SKM-1 (cell line): ENCODE data around the gene ARHGAP19.

Source experiments
- DNase-seq: peaks from one replicate; lab custom pipeline; 2025; ENCODE audit not compliant: unreplicated experiment; lab: John Stamatoyannopoulos, UW

The ARHGAP19 gene

DNA sequence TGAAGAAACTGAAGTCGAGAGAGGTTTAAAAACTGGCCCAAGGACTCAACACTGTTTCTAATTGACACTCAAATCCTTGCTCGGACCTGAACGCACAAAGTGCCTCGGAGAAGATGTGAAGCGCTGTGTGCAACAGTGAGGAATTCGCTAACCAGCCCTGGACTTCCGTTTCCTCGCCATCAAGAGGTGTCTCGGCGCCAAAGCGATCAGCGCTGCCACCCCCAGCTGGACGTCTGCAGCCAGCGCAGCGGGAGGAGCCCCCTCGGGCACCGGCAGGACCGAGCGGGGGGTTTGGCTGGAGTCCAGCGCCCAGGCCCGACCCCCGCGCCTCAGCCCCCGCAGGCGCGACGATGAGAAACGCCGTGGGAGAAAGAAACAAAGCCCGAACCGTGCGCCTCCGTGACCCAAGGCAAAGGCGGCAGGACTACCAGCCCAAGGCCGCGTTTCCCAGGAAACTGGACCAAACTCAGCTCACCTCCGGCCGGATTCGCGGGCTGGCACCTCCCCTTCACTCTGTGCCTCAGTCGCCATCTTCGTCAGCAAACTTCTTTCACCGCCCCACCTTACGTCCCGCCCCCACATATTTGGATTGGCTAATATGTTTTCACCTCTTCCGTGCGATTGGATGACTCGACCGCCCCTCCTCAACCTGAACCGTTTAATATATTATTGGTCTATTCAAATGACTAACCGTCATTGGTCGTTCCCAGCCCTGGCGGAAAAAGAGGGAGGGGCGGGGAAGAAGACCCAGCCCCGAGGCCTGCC is at the start of gene ARHGAP19:
ARHGAP19 (minus strand) TSS at position 541 of the 765 bp plus-strand sequence; CDS start at position 531, 10 bp downstream.
- peak; percentile 98 for DNase-seq

GRCh38 chr10:97341416-97341815 is 49.0 kb upstream of the ARHGAP19 start:
- DNase-seq = no peak

- no peak for DNase-seq
Measured at GRCh38 chr10:97338041-97338440, 45.6 kb upstream of the ARHGAP19 start.

DNA sequence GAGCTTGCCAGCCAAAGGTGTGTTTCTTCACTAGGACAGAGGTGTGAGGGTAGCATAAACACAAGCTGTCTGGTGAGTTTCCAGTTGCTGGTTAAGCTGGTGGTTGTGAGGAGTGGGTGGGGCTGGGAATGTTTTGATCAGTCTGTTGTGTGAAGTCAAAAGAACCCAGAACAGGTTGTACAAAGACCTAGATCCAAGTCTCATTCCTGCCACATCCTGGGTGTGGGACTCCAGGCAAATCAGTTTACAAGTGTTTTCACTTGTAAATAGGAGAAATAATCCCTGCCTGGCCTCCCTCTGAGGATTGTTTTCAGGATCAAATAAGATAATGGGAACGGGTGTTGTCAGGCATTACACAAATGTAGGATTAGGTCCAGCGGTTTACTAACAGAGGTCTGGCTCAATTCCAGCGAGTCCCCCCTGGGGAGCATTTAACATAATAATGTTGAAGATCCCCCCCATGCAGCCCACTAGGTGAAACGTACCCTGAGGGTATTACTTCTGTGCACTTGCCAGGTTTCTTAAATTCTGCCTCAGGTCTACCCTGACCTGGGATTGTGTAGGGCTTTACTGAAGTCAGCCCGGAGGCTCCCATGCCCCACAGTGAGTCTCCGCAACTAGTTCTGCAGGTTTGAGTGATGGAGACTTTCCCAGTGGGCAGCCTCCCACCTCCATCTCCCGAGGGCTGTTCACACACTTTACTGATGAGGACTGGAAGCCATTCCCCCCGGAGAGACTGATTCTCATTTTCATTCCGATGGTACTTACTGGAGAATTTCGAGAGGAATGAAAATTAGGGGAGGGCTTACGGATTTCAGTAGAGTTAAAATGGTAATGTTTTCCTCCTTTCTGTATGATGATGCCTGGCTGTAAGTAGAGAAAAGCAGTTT is 44.8 kb upstream of the ARHGAP19 start:
- no peak for DNase-seq

DNA sequence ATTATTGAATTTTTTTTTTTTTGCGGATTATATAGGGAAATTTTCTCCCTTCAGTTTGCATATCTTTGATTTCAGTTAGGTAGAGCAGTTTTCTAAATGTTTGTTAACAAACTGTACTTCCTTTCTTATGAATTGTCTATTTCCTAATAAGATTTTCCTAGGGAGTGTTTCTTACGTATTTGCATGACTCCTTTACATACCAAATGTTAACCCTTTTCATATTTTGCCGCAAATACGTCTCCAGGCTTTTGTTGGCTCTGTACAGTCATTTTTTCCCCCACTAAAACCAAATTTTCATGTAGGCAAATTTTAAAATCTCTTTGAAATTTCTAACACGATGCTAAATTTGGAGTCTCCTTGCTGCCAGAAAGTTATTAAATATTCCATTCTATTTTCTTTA is 44.0 kb upstream of the ARHGAP19 start:
- DNase-seq = no peak

- no peak for DNase-seq
Measured at GRCh38 chr10:97336006-97336405, 43.6 kb upstream of the ARHGAP19 start.

DNA sequence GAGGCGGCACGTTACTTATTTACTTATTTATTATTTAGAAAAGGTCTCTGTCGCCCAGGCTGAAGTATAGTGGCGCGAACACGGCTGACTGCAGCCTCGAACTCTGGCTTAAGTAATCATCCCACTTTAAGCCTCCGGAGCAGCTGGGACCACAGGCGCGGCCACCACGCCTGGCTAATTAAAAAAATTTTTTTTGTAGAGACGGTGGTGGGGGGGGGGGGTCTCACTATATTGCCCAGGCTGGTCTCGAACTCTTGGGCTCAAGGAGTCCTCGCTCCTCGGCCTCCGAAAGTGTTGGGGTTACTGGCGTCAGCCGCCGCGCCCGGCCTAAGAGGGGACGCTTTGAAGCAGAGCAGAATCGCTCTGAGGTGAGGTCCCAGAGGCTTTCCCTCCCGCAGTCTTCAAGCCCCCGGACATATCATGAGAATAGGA is 42.8 kb upstream of the ARHGAP19 start:
- no peak for DNase-seq

GRCh38 chr10:97334370-97335175 is 42.1 kb upstream of the ARHGAP19 start, which contains the start of gene FRAT2:
Gene FRAT2 (minus strand): TSS chr10:97334729. CDS start chr10:97334572, 157 bp downstream.
- DNase-seq = peak; percentile 64

DNA sequence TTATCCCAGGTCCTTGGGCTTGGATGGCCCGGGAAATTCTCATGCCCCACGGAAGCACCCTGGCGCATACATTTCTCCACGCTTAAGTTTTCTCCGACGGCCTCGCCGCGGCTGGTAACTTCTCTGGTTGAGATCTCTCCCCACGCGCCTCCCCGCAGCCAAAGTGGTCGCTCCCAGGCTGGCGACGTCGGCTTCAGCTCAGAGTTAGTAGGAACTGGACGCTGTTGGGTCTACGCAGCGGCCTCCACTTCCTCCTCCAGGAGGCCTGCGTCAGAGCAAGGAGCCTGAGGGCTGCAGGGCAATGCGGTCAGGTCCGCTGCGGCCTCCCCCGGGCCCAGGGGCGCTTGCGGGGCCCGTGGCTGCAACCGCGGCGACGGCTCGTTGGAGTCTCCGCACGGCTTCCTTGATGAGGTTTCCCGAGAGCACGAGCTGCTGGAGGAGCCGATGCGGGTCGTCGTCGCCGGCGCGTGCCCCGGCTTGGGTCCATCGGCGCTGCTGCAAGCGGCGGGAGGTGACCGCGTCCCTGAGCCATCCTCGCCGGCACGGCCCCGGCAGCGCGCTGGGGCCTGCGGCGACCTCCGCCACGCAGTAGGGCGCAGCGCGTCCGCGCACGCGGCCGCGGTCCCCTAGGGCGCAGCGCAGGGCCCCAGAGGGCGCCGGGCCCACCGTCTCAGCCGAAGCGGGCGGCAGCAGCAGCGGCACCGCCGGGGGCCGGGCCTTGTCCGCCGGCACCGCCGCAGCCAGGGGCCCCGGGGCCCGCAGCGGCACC is 41.3 kb upstream of the ARHGAP19 start:
- DNase-seq = peak; percentile 9

DNA sequence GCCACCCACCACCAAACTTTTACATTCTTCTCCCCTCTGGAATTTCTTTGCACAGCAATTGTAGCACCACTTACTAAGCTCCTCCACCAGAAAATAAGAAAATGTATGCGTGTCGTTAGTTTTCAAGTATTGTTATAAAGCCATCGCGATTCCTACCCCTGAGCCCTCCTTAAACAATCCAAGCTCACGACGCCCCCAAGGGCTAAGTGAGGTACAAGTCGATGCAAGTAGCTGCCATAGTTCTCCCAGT is 40.8 kb upstream of the ARHGAP19 start:
- DNase-seq = no peak

- no peak for DNase-seq
Measured at GRCh38 chr10:97332591-97333350, 40.3 kb upstream of the ARHGAP19 start.

- DNase-seq = no peak
Measured at GRCh38 chr10:97331153-97331703, 38.8 kb upstream of the ARHGAP19 start.

GRCh38 chr10:97329766-97330165 is 37.3 kb upstream of the ARHGAP19 start:
- DNase-seq = no peak

DNA sequence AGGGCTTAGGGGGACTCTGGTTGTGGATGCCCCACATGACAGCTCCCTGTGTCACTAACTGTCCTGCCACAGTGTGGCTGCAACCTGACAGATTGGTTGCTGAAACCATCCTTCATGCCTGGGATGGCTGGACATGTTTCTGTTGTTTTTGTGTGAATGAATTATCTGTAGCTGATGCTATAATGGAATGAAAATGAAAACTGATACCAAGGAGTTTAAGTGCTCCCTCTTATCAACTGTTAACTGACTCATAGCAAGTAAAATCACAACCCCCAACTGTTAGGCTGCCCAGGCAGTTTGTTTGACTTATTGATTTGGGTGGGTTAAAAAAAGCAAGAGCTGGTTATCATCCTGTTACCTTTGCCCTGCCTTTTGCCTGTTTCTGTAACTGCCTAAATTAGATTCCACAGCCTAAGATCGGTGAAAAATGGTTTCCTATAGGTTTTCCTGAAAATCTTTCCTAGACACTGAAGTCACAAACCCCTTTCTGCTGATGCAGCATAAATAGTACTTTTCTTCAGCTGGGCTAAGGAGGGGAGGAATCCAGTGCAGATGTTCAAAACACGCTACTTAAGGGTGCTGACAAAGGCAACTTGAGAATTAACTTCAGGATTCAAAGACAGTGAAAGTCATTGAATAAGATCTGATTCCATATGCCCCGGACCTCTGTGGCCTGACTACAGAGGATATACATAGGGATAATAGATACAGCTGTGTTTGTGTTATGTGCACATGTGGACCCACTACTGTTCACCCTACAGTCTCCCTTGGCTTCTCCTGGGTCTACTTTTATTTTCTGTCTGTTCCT is 36.4 kb upstream of the ARHGAP19 start:
- no peak for DNase-seq

GRCh38 chr10:97327348-97328294 is 35.2 kb upstream of the ARHGAP19 start:
- DNase-seq = no peak

GRCh38 chr10:97325754-97326153 is 33.3 kb upstream of the ARHGAP19 start:
- DNase-seq = no peak

- DNase-seq = no peak
Measured at GRCh38 chr10:97323501-97323900, 31.1 kb upstream of the ARHGAP19 start.

DNA sequence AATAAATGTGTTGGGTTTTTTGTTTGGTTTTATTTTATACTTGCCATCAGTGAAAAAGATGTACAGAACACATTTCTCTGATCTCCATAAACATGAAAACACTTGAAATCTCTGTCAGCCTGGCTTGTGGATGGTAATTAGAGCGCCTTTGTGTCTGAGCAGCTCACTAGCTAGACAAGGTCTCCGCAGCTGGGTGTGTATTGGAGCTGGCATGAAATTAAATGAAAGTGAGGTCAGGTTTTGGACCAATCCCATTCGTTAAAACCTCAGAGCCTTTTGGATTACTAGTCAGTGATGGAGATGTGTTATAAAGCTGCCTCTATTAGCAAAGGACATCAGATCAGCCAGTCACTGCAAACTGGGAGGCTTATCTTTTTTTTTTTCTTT is 29.4 kb upstream of the ARHGAP19 start:
- DNase-seq = no peak
